Transverse colon (tissue), 4 donors: ENCODE measurements around the gene C1orf115. TPM values are rescaled to one million over a fixed set of nuclear protein-coding genes. Genes with fewer than 3 reads are reported as not detected.

Source experiments
- DNase-seq: peaks from one replicate; pipeline ENCODE4 v3.0.0-alpha.2; 2019
- H3K27ac ChIP-seq, 4 donors: fragments of 200-600 bp; sonication (generic); 2 replicates each; pipeline ENCODE4 v1.5.1; 2016 to 2018; ENCODE audit warnings: inconsistent platforms in 4 of 4
- H3K27me3 ChIP-seq: fragments of 200-600 bp; sonication (generic); 2 replicates; pipeline ENCODE4 v1.5.1; 2017; ENCODE audit warnings: inconsistent platforms
- H3K36me3 ChIP-seq, 4 donors: fragments of 200-600 bp; sonication (generic); 2 replicates each; pipeline ENCODE4 v1.5.1; 2017 to 2019; ENCODE audit warnings: inconsistent platforms in 4 of 4
- H3K4me1 ChIP-seq, 4 donors: fragments of 200-600 bp; sonication (generic); 2 replicates each; pipeline ENCODE4 v1.5.1; 2017 to 2020; ENCODE audit warnings: inconsistent platforms in 4 of 4
- H3K4me3 ChIP-seq, 4 donors: fragments of 200-600 bp; sonication (generic); 1 replicate in 1 of 4; 2 replicates in 3 of 4; pipeline versions ENCODE4 v1.5.1 to v1.6.1; 2017 to 2019; ENCODE audit warnings: inconsistent platforms in 4 of 4
- H3K9me3 ChIP-seq, 2 donors: fragments of 200-600 bp; sonication (generic); 2 replicates each; pipeline ENCODE4 v1.5.1; 2017 to 2019; ENCODE audit warnings: inconsistent platforms in 2 of 2
- CTCF ChIP-seq, 5 experiments: fragments of 200-600 bp in 3 of 5; fragments of 450-650 bp in 2 of 5; sonication (generic) in 3 of 5; IDR thresholded peaks; 1 replicate in 2 of 5; 2 replicates in 3 of 5; pipeline ENCODE4 v1.5.1; 2016 to 2017; ENCODE audit warnings: antibody characterized with exemption in 5 of 5, inconsistent platforms in 3 of 5, mild to moderate bottlenecking in 2 of 5, moderate library complexity in 1 of 5
- EP300 ChIP-seq: sonication (generic); formaldehyde crosslinking; IDR thresholded peaks from one replicate; pipeline ENCODE4 v1.6.1; 2017; ENCODE audit warnings: antibody characterized with exemption, low read depth
- POLR2A ChIP-seq: fragments of 450-650 bp; IDR thresholded peaks from one replicate; pipeline ENCODE4 v1.6.1; 2016; ENCODE audit warnings: antibody characterized with exemption, mild to moderate bottlenecking, moderate library complexity
- POLR2AphosphoS5 ChIP-seq, 3 donors: sonication (generic); formaldehyde crosslinking; IDR thresholded peaks; one replicate each; pipeline ENCODE4 v1.6.1; 2016; ENCODE audit warnings: antibody characterized with exemption in 3 of 3
- WGBS, 2 donors: methylation state at CpG; one replicate each; pipeline ENCODE4 v1.1.5; 2018; ENCODE audit warnings: low coverage in 1 of 2; 5-methylcytosine and 5-hydroxymethylcytosine counted together
- in situ Hi-C, 4 donors: fragments of 200-750 bp; cut with MboI; loops; one replicate each; pipeline versions ENCODE4 v1.15.0 to v1.15.1; 2017; ENCODE audit warnings: low sequenced_read_pairs in 3 of 4, low pct_ligation_motif_present in 1 of 4, low pct_unique_long_range_greater_than_20kb in 1 of 4
- intact Hi-C: fragments of 100-400 bp; cut with DNase I; formaldehyde crosslinking; loops from one replicate; pipeline ENCODE4 v1.15.1; 2023; ENCODE audit warnings: low total_unique reads
- total RNA-seq, 4 donors: library from RNA; depleted of rRNA; stranded (reverse); fragments of >200 nt; gene quantifications; one replicate each; pipeline ENCODE4 v1.1.0, GENCODE V29; 2016

The C1orf115 gene
- total RNA-seq: 100 to 1,000 TPM in 2 of 4 donors, 10 to 100 TPM in 2; 43.2 to 153 (median 103) TPM

GRCh38 chr1:220690140-220691052 lies at the start of gene C1orf115:
TSS of gene C1orf115 (plus strand) at chr1:220690363. CDS start at chr1:220690403, 40 bp downstream.
- Histone ChIP-seq H3K4me3 (peak within 1 kb of the TSS; percentile 45 to 85 (median 66)), H3K36me3 (no peaks in the 10 kb centered on the region), H3K4me1 (peaks cover 0 to 15% (median 9%) of the 10 kb centered on the region in 4 donors), H3K27ac (peak within 1 kb of the TSS; percentile 57 to 84 (median 80)), H3K27me3 (no peaks in the 10 kb centered on the region), H3K9me3 (no peaks in the 10 kb centered on the region)
- DNase-seq: peak; percentile 88
- 0 to 8% methylated on average over 5 to 31 of the region's 96 CpGs for WGBS, 2 donors
- intact Hi-C loops (loop anchor here (5.0 kb wide), 2 partner anchors 37 to 87 kb away; no protein-coding TSS in a partner anchor), in situ Hi-C loops (loop anchor here in 1 of 4 donors (25.0 kb wide), 1 partner anchor 97 kb away; the partner anchor contains the start of gene MTARC1)
- TF ChIP-seq EP300 (no peak), POLR2A (peak; percentile 83), CTCF (IDR thresholded peaks at IDR 0.05) (peak; percentile 95 to 99 (median 98)), POLR2AphosphoS5 (IDR thresholded peaks at IDR 0.05) (peak; percentile 74 to 94 (median 90))

- Histone ChIP-seq H3K27ac (no peak overlapping the region), H3K27me3 (no peaks in the 10 kb centered on the region), H3K4me3 (no peak overlapping the region), H3K36me3 (no peaks in the 10 kb centered on the region), H3K4me1 (no peaks in the 10 kb centered on the region), H3K9me3 (no peaks in the 10 kb centered on the region)
- TF ChIP-seq EP300 (no peak), POLR2AphosphoS5 (IDR thresholded peaks at IDR 0.05) (no peak), CTCF (IDR thresholded peaks at IDR 0.05) (no peak), POLR2A (no peak)
- no peak for DNase-seq
- intact Hi-C loops: no loop called here
- in situ Hi-C loops: no loop called here
- 89% methylated on average over 4 of the region's 4 CpGs; no CpG with 5 or more reads in 1 of the 2 donors for WGBS, 2 donors
Observed at GRCh38 chr1:220642285-220642684, 47.9 kb upstream of the C1orf115 start.

GRCh38 chr1:220652995-220653394 lies 37.2 kb upstream of the C1orf115 start:
- no peak for DNase-seq
- no peaks in the 10 kb centered on the region for H3K4me1 ChIP-seq
- intact Hi-C loops: no loop called here
- WGBS, 2 donors: 94 to 96% methylated on average over 7 to 13 of the region's 13 CpGs
- in situ Hi-C loops: no loop called here
- H3K27ac ChIP-seq: no peak overlapping the region
- no peak for TF ChIP-seq POLR2A
- TF ChIP-seq CTCF (IDR thresholded peaks at IDR 0.05): no peak
- TF ChIP-seq EP300: no peak
- TF ChIP-seq POLR2AphosphoS5 (IDR thresholded peaks at IDR 0.05): no peak
- no peaks in the 10 kb centered on the region for H3K27me3 ChIP-seq
- no peaks in the 10 kb centered on the region for H3K9me3 ChIP-seq
- no peaks in the 10 kb centered on the region for H3K36me3 ChIP-seq
- H3K4me3 ChIP-seq: no peak overlapping the region

GRCh38 chr1:220655509-220655908 lies 34.7 kb upstream of the C1orf115 start:
- intact Hi-C loops (no loop called here), in situ Hi-C loops (no loop called here)
- TF ChIP-seq POLR2A (no peak), POLR2AphosphoS5 (IDR thresholded peaks at IDR 0.05) (no peak)
- 80 to 100% methylated on average over 1 of the region's 1 CpG for WGBS, 2 donors
- DNase-seq: no peak
- Histone ChIP-seq H3K27ac (no peak overlapping the region), H3K36me3 (no peaks in the 10 kb centered on the region), H3K4me3 (no peak overlapping the region), H3K9me3 (no peaks in the 10 kb centered on the region), H3K27me3 (no peaks in the 10 kb centered on the region), H3K4me1 (no peaks in the 10 kb centered on the region)
